ENCODE results near the gene IDI2. TPM values are rescaled to one million over a fixed set of nuclear protein-coding genes. Genes with fewer than 3 reads are reported as not detected.

Gene IDI2
- not detected for total RNA-seq

DNA sequence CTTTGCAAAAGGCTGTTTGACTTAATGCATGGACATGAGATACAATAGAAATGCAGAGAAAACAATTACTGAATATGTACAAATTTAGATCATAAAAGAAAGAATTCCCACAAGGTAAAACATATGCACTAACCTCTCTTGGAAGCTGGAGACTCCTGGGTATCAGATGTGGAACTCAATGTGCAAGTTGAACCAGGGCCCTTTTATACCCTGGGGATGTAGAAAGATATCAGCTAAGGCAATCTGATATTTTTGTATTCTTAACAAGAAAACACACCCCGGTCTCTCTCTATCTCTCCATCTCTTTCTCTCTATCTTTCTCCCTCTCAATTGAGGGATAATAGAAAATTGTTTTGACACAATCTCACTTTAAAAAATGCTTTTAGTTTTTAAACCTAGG, at the start of gene IDI2:
Gene IDI2, minus strand, starts transcription at position 177 of the 400 bp plus-strand sequence. CDS start 1,136 bp downstream, outside the sequence.

DNA sequence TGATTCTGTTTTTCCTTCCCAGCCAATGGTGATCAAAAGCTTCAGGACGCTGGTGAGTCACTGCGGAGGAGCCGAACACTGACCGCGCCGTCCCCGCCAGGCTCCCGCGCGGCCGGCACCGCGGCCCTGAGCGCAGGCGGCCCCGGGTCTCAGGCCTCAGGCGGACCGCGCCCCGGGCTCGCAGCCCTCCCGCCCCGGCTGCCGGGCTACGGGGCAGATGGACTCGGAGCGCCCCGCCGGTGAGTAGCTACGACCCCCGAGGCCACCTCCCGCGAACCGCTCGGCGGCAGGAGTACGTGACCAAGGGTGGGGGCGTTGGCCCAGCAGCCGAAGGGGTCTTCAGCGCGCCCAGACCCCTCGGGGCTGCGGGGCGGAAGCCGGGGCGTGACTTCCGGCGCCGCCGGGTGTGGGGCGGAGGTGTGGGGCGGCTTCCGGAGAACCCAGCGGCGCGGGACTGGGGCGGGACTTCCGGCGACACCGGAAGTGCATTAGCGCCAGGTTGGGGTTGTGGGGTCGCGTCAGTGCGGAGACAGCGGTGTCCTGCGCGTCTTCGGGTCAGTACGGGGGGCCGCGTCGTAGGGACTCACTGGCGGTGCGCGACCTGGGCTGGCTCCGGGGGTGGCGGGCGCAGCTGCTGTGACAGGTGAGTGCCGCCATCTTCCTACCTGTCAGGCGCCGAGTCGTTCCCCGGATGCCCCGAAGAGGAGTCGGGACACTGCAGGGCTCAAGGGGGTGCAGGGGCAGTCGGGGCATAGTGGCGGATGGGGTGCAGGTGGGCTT, 30.9 kb upstream of the IDI2 start, which contains the start of gene WDR37:
Gene WDR37, plus strand, starts transcription at position 60 of the 780 bp plus-strand sequence. CDS start 15,771 bp downstream, outside the sequence.

DNA sequence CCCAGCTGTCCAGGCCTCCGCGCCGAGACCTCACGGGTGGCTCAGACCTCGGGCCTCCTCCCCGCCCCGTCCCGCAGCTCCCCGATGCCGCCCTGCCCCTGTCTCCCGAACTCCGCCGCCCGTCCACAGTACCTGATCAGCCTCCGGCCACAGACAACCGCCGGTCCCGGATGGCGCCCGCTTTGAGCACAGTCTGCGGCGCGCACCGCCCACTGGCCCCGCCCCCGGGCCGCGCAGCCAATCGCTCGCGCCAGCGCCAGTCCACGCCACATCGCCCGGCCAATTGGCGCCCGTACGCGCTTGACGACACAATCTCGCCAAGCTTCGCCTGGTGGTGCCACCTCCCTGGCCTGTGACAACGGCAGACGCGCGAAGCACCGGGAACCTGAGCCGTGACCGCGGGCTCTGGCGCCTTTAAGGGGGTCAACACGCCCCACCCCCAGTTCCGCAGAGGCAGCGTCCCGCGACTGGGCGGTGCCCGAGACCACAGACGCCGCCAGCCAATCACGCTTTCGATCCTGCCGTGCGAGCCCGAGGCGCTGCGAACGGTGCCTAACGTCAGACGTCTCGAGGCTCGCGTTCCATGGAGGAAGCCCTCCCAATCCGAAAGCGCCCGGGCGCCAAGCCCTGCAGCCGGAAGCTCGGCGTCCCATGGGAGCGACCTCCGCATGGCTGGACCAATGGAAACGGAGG, 23.2 kb upstream of the IDI2 start, which contains the start of gene IDI1:
Gene IDI1, minus strand, starts transcription at position 388 of the 693 bp plus-strand sequence. Its CDS starts 116 bp downstream, at position 272.

DNA sequence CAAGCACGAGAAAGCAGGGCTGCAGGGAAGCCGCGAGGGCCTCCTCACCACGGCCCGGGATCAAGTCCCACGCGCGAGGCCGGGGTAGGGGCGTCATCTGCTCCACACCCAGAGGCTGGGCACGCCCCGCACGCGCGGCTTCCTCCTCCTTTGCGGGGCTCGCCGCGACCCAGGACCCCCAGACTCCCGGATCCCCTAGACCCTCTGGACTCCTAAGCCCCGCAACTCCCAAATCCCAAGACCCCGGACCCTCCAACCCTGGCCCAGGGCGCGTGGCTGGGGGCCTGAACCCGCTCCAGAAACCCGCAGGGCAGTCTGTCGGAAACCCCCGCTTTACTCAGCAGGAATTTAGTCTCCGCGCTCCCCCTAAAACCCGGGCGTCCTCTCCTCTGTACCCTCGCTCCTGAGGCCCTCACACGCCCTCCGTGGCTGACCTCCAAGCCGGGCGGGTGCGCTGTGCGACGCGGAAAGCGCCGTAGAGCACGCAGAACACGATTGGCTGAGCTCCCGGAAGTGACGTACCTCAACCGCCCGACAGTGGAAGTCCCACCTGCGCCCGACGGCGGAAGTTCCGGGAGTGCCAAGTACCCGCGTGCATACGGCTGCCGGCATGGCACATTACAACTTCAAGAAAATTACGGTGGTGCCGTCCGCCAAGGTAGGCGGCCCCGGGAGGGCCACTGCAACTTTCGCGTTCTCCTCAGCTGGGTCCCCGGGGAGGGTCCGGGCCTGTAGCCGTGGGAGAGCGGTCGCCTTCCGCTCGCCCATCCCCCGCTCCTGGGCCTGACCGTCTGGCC, 37.6 kb downstream of the IDI2 start, which contains the start of gene GTPBP4:
Gene GTPBP4, plus strand, starts transcription at position 565 of the 797 bp plus-strand sequence. Its CDS starts 46 bp downstream, at position 611.

Other genes with a start within 250 kb of the IDI2 start
- 54.6 TPM for gene LARP4B, start 94.2 kb downstream of the IDI2 start, total RNA-seq
- gene GTPBP4, start 37.4 kb downstream of the IDI2 start, total RNA-seq, result 26.1 TPM
- gene IDI1, start 23.3 kb upstream of the IDI2 start, total RNA-seq, result 72.8 TPM
- gene WDR37, start 30.5 kb upstream of the IDI2 start, total RNA-seq, result 24.0 TPM

Data from camera-type eye (tissue), 1 donor.